ENCODE results near the gene AFG1L. TPM values are rescaled to one million over a fixed set of nuclear protein-coding genes. Genes with fewer than 3 reads are reported as not detected.

AFG1L gene
- total and polyA plus RNA-seq, 2 experiments from 2014 or later = 9.4 to 9.7 TPM

GRCh38 chr6:108348655-108349349, 53.9 kb downstream of the AFG1L start:
- DNase-seq (ENCODE audit: low spot score) = no peak
- peaks cover 12% of the 10 kb centered on the region for H3K4me1 ChIP-seq (ENCODE audit: insufficient read depth)
- no peak overlapping the region for H3K4me2 ChIP-seq
- H2AFZ ChIP-seq = no peak overlapping the region
- no peaks in the 10 kb centered on the region for H3K36me3 ChIP-seq (replicated peaks; ENCODE audit: insufficient read depth, low read depth)
- WGBS (ENCODE audit: low lambda C conversion rate, missing lambda C conversion rate) = 92% methylated on average over 5 of the region's 5 CpGs
- H3K27ac ChIP-seq = no peak overlapping the region
- no peaks in the 10 kb centered on the region for H3K79me2 ChIP-seq
- H4K20me1 ChIP-seq (ENCODE audit: insufficient read depth, poor library complexity, severe bottlenecking) = no peaks in the 10 kb centered on the region
- H3K4me3 ChIP-seq = no peak overlapping the region
- TF ChIP-seq EZH2phosphoT487 (IDR thresholded peaks at IDR 0.05; ENCODE audit: low read depth, severe bottlenecking, unreplicated experiment) (no peak), EZH2 (IDR thresholded peaks at IDR 0.05; ENCODE audit: borderline replicate concordance) (no peak)
- H3K27me3 ChIP-seq = no peaks in the 10 kb centered on the region
- H3K9me2 ChIP-seq (replicated peaks; ENCODE audit: insufficient read depth) = no peaks in the 10 kb centered on the region
- no peaks in the 10 kb centered on the region for H3K9me3 ChIP-seq (ENCODE audit: low read depth)

GRCh38 chr6:108350528-108350927, 55.7 kb downstream of the AFG1L start:
- TF ChIP-seq EZH2 (IDR thresholded peaks at IDR 0.05; ENCODE audit: borderline replicate concordance) (no peak), EZH2phosphoT487 (IDR thresholded peaks at IDR 0.05; ENCODE audit: low read depth, severe bottlenecking, unreplicated experiment) (no peak), CTCF (IDR thresholded peaks at IDR 0.05; ENCODE audit: poor library complexity) (no peak)
- Histone ChIP-seq H3K27me3 (no peaks in the 10 kb centered on the region), H3K4me3 (no peak overlapping the region), H3K4me1 (ENCODE audit: insufficient read depth) (peaks cover 12% of the 10 kb centered on the region), H3K36me3 (replicated peaks; ENCODE audit: insufficient read depth, low read depth) (no peaks in the 10 kb centered on the region), H3K79me2 (no peaks in the 10 kb centered on the region), H3K9me2 (replicated peaks; ENCODE audit: insufficient read depth) (no peaks in the 10 kb centered on the region), H4K20me1 (ENCODE audit: insufficient read depth, poor library complexity, severe bottlenecking) (no peaks in the 10 kb centered on the region), H3K27ac (peak overlapping the region; percentile 82), H2AFZ (no peak overlapping the region), H3K9me3 (ENCODE audit: low read depth) (no peaks in the 10 kb centered on the region), H3K4me2 (peak overlapping the region; percentile 64)
- 52% methylated on average over 1 of the region's 1 CpG for WGBS (ENCODE audit: low lambda C conversion rate, missing lambda C conversion rate)
- DNase-seq (ENCODE audit: low spot score) = peak; percentile 58

- H3K9me3 ChIP-seq (ENCODE audit: low read depth) = no peaks in the 10 kb centered on the region
- no peaks in the 10 kb centered on the region for H4K20me1 ChIP-seq (ENCODE audit: insufficient read depth, poor library complexity, severe bottlenecking)
- H2AFZ ChIP-seq = no peak overlapping the region
- no peaks in the 10 kb centered on the region for H3K36me3 ChIP-seq (replicated peaks; ENCODE audit: insufficient read depth, low read depth)
- no peak for DNase-seq (ENCODE audit: low spot score)
- no peak overlapping the region for H3K27ac ChIP-seq
- H3K4me2 ChIP-seq = no peak overlapping the region
- H3K79me2 ChIP-seq = no peaks in the 10 kb centered on the region
- WGBS (ENCODE audit: low lambda C conversion rate, missing lambda C conversion rate) = 85% methylated on average over 1 of the region's 1 CpG
- H3K27me3 ChIP-seq = no peaks in the 10 kb centered on the region
- H3K4me1 ChIP-seq (ENCODE audit: insufficient read depth) = peaks cover 12% of the 10 kb centered on the region
- H3K4me3 ChIP-seq = no peak overlapping the region
- no peaks in the 10 kb centered on the region for H3K9me2 ChIP-seq (replicated peaks; ENCODE audit: insufficient read depth)
- TF ChIP-seq EZH2phosphoT487 (IDR thresholded peaks at IDR 0.05; ENCODE audit: low read depth, severe bottlenecking, unreplicated experiment) (no peak), CTCF (IDR thresholded peaks at IDR 0.05; ENCODE audit: poor library complexity) (no peak), EZH2 (IDR thresholded peaks at IDR 0.05; ENCODE audit: borderline replicate concordance) (no peak)
Measured at GRCh38 chr6:108353853-108354252, 59.0 kb downstream of the AFG1L start.

- Histone ChIP-seq H3K4me3 (no peak overlapping the region), H4K20me1 (ENCODE audit: insufficient read depth, poor library complexity, severe bottlenecking) (no peaks in the 10 kb centered on the region), H3K4me2 (no peak overlapping the region), H3K4me1 (ENCODE audit: insufficient read depth) (peaks cover 11% of the 10 kb centered on the region), H2AFZ (no peak overlapping the region), H3K79me2 (no peaks in the 10 kb centered on the region), H3K27me3 (no peaks in the 10 kb centered on the region), H3K36me3 (replicated peaks; ENCODE audit: insufficient read depth, low read depth) (no peaks in the 10 kb centered on the region), H3K9me3 (ENCODE audit: low read depth) (no peaks in the 10 kb centered on the region), H3K9me2 (replicated peaks; ENCODE audit: insufficient read depth) (no peaks in the 10 kb centered on the region), H3K27ac (no peak overlapping the region)
- no peak for DNase-seq (ENCODE audit: low spot score)
- WGBS (ENCODE audit: low lambda C conversion rate, missing lambda C conversion rate) = 95% methylated on average over 2 of the region's 2 CpGs
- TF ChIP-seq EZH2phosphoT487 (IDR thresholded peaks at IDR 0.05; ENCODE audit: low read depth, severe bottlenecking, unreplicated experiment) (no peak), CTCF (IDR thresholded peaks at IDR 0.05; ENCODE audit: poor library complexity) (no peak), EZH2 (IDR thresholded peaks at IDR 0.05; ENCODE audit: borderline replicate concordance) (no peak)
Measured at GRCh38 chr6:108355120-108355519, 60.3 kb downstream of the AFG1L start.
